IMR-90 (cell line): ENCODE data around the gene ANKMY2. TPM values are rescaled to one million over a fixed set of nuclear protein-coding genes. Genes with fewer than 3 reads are reported as not detected.
A peak's percentile ranks its signal among the peaks of the same experiment; 100 is the strongest.

Source experiments
- ATAC-seq: fragments of 200-7000 bp; cut with Tn5 transposase; 2 replicates; pipeline ENCODE4 v1.9.1; 2020; ENCODE audit warnings: low read depth, mild to moderate bottlenecking, moderate library complexity
- BruUV-seq: library from RNA; stranded (reverse); fragments of 400-500 nt; replicated peaks from 2 replicates; lab custom pipeline; 2021; lab: Mats Ljungman, UMichigan
- CTCF ChIA-PET: fragments of 300-600 bp; formaldehyde crosslinking; extraction: SDS; loops from one replicate; lab custom pipeline; 2021; ENCODE audit warnings: antibody characterized with exemption; lab: Yijun Ruan, JAX
- POLR2A ChIA-PET: fragments of 300-600 bp; sonication (Branson Sonifier 250); formaldehyde crosslinking; loops from one replicate; lab custom pipeline; 2022; ENCODE audit warnings: antibody characterized with exemption; ENCODE audit not compliant: unreplicated experiment; lab: Charles Lee
- DNase-seq: peaks from one replicate; pipeline ENCODE4 v3.0.0; 2013
- H2AFZ ChIP-seq: replicated peaks from 2 replicates; pipeline ENCODE3; 2013; ENCODE audit warnings: low read length, mild to moderate bottlenecking; ENCODE audit not compliant: poor library complexity
- H2AK5ac ChIP-seq: 2 replicates; pipeline ENCODE4 v1.6.1; 2013; ENCODE audit warnings: low read depth, low read length, inconsistent platforms
- H2AK9ac ChIP-seq: replicated peaks from 2 replicates; pipeline ENCODE3; 2013; ENCODE audit warnings: mild to moderate bottlenecking, low read depth, low read length, moderate library complexity; ENCODE audit not compliant: poor library complexity
- H2BK120ac ChIP-seq: 2 replicates; pipeline ENCODE4 v1.6.1; 2013; ENCODE audit warnings: low read depth, low read length, inconsistent platforms
- H2BK15ac ChIP-seq: 3 replicates; pipeline ENCODE4 v1.6.1; 2013; ENCODE audit warnings: low read depth, low read length, inconsistent platforms
- H2BK20ac ChIP-seq: 2 replicates; pipeline ENCODE4 v1.6.1; 2013; ENCODE audit warnings: low read depth, mild to moderate bottlenecking, inconsistent platforms, low read length, moderate library complexity
- H2BK5ac ChIP-seq: 2 replicates; pipeline ENCODE4 v1.6.1; 2013; ENCODE audit warnings: mild to moderate bottlenecking, low read depth, low read length, inconsistent platforms; ENCODE audit not compliant: poor library complexity, severe bottlenecking
- H3K14ac ChIP-seq: replicated peaks from 2 replicates; pipeline ENCODE4 v1.6.1; 2013; ENCODE audit warnings: low read depth, low read length, inconsistent platforms
- H3K18ac ChIP-seq: 2 replicates; pipeline ENCODE4 v1.6.1; 2013; ENCODE audit warnings: low read depth, low read length, control low read depth
- H3K23ac ChIP-seq: 2 replicates; pipeline ENCODE4 v1.6.1; 2013; ENCODE audit warnings: low read depth, low read length, inconsistent platforms
- H3K27ac ChIP-seq: 2 replicates; pipeline ENCODE4 v1.5.1; 2013; ENCODE audit warnings: mild to moderate bottlenecking, control low read depth, low read length; ENCODE audit not compliant: insufficient read depth
- H3K27me3 ChIP-seq: 2 replicates; pipeline ENCODE4 v1.6.1; 2013; ENCODE audit warnings: low read length; ENCODE audit not compliant: control insufficient read depth, insufficient read depth
- H3K36me3 ChIP-seq: 2 replicates; pipeline ENCODE4 v1.6.1; 2013; ENCODE audit warnings: low read length, mixed read lengths; ENCODE audit not compliant: control insufficient read depth, insufficient read depth
- H3K4ac ChIP-seq: 2 replicates; pipeline ENCODE4 v1.6.1; 2013; ENCODE audit warnings: low read depth, low read length, inconsistent platforms
- H3K4me1 ChIP-seq: 2 replicates; pipeline ENCODE4 v1.6.1; 2013; ENCODE audit warnings: low read length, mixed read lengths; ENCODE audit not compliant: control insufficient read depth, insufficient read depth
- H3K4me2 ChIP-seq: 2 replicates; pipeline ENCODE4 v1.6.1; 2013; ENCODE audit warnings: low read depth, mild to moderate bottlenecking, control low read depth, low read length, moderate library complexity
- H3K4me3 ChIP-seq: 2 replicates; pipeline ENCODE4 v1.5.1; 2013; ENCODE audit warnings: low read depth, mild to moderate bottlenecking, control low read depth, low read length, moderate library complexity; ENCODE audit not compliant: insufficient read depth
- H3K56ac ChIP-seq: 2 replicates; pipeline ENCODE4 v1.6.1; 2013; ENCODE audit warnings: low read length, inconsistent platforms; ENCODE audit not compliant: insufficient read depth; ENCODE audit errors: extremely low read depth
- H3K79me1 ChIP-seq, 2 experiments: 2 replicates each; pipeline ENCODE4 v1.6.1; 2013; ENCODE audit warnings: low read length in 2 of 2, inconsistent platforms in 1 of 2, low read depth in 1 of 2
- H3K9ac ChIP-seq: 2 replicates; pipeline ENCODE4 v1.6.1; 2013; ENCODE audit warnings: low read depth, low read length, control low read depth
- H3K9me1 ChIP-seq: 2 replicates; pipeline ENCODE4 v1.6.1; 2013; ENCODE audit warnings: low read length, inconsistent platforms; ENCODE audit not compliant: insufficient read depth
- H3K9me3 ChIP-seq: 2 replicates; pipeline ENCODE4 v1.6.1; 2013; ENCODE audit warnings: low read length; ENCODE audit not compliant: control insufficient read depth, insufficient read depth
- H4K20me1 ChIP-seq: 2 replicates; pipeline ENCODE4 v1.6.1; 2013; ENCODE audit warnings: low read length, inconsistent platforms; ENCODE audit not compliant: insufficient read depth
- H4K5ac ChIP-seq: 2 replicates; pipeline ENCODE4 v1.6.1; 2013; ENCODE audit warnings: mild to moderate bottlenecking, low read depth, low read length, control low read depth
- H4K8ac ChIP-seq, 2 experiments: 2 replicates each; pipeline ENCODE4 v1.6.1; 2013; ENCODE audit warnings: low read depth in 2 of 2, low read length in 2 of 2, control low read depth in 1 of 2, inconsistent platforms in 1 of 2
- H4K91ac ChIP-seq: 2 replicates; pipeline ENCODE4 v1.6.1; 2013; ENCODE audit warnings: low read depth, low read length, inconsistent platforms; ENCODE audit not compliant: insufficient read depth
- BHLHE40 ChIP-seq: fragments of 150-350 bp; IDR thresholded peaks from 2 replicates; pipeline ENCODE4 v1.6.1; 2016; ENCODE audit warnings: mild to moderate bottlenecking, low read depth, low read length
- MXI1 ChIP-seq: IDR thresholded peaks from 2 replicates; pipeline ENCODE4 v1.6.1; 2012; ENCODE audit warnings: low read depth, mild to moderate bottlenecking, low read length, moderate library complexity, borderline replicate concordance
- WGBS, 2 experiments: methylation state at CpG; one replicate each; pipeline versions ENCODE4 v1.1.5 to v1.1.7; 2013; ENCODE audit warnings: missing lambda C conversion rate in 2 of 2; ENCODE audit not compliant: insufficient read length in 1 of 2; ENCODE audit errors: extremely low coverage in 2 of 2; 5-methylcytosine and 5-hydroxymethylcytosine counted together
- dilution Hi-C: fragments of 300-500 bp; cut with HindIII; formaldehyde crosslinking; loops from one replicate; pipeline ENCODE4 v1.14.3; 2018; ENCODE audit warnings: low sequenced_read_pairs; ENCODE audit not compliant: unreplicated experiment
- in situ Hi-C: fragments of 300-500 bp; cut with MboI; formaldehyde crosslinking; loops from 3 replicates; pipeline ENCODE4 v1.14.3; 2019; ENCODE audit warnings: low sequenced_read_pairs, inconsistent platforms, mixed read lengths
- intact Hi-C: fragments of 100-400 bp; cut with micrococcal nuclease; formaldehyde crosslinking; loops from 2 replicates; pipeline ENCODE4 v1.10.0; 2022
- polyA plus RNA-seq, 3 experiments: library from polyadenylated mRNA; depleted of rRNA; stranded (reverse); fragments of >200 nt; gene quantifications; 2 replicates each; pipeline ENCODE4 v1.2.3, GENCODE V29; 2012; ENCODE audit warnings: low replicate concordance in 1 of 3
- total RNA-seq: library from RNA; depleted of rRNA; stranded (reverse); fragments of >200 nt; gene quantifications from 2 replicates; pipeline ENCODE4 v1.2.3, GENCODE V29; 2012

ANKMY2 gene
- total and polyA plus RNA-seq, 2 of the 4 experiments (the other 2 are of a cell fraction) = 19.5 to 41.9 TPM

DNA sequence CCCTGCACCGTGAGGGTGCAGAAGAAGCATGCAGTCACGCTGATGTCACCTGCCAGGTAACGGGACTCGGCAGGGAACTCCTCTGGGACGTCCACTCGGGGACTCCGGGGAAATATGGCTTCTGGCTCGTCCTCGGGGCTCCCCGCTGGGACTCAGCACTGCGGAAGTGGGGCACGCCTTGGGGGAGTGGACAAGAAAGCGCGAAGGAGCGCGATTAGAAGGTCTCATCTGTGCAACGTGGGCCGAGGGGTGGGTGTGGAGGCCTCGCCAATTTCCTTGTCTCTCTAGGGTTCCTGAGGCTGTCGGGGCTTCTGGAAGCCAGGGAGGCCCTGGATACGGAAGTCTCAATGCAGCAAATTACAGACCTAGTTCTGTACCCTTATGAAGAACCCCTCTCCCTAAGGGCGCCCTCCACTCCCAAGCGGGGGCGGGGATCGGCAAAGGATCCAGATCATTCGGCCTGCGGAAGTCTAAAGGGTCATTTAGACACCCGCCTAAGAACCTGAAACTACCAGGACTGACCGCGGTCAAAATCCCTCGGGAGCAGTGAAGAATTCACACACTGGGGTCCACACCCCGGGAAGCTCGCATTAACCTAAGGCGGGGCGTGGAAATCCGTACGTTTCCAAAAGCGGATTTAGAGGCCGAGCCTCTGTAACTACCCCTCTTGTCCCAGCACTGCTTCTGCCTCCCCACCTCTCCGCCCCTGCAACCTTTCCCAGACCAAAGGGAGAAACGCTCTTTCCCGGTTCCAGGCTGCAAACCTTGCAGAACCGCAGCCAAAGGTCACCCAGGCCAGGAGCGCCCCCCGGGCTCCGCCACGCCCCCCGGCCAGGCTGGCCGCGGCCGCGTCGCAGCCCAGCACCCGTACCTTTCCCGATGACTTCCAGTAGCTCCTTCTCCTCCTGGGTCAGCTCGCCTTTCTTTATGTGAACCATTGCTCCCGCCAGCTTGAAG lies 640 bp downstream of the ANKMY2 start:
- no TSS peak for BruUV-seq

More for the DNA sequence above, 640 bp downstream of the ANKMY2 start:
- H3K9ac ChIP-seq = peak overlapping the region; percentile 88
- peak; percentile 34 for ATAC-seq
- peak overlapping the region; percentile 81 for H3K27ac ChIP-seq
- H3K14ac ChIP-seq = peak overlapping the region; percentile 89
- H2BK5ac ChIP-seq = peak overlapping the region; percentile 79
- in situ Hi-C loops = no loop called here
- peak overlapping the region; percentile 73 for H3K23ac ChIP-seq
- H3K4me3 ChIP-seq = peak overlapping the region; percentile 69
- H3K4ac ChIP-seq = peak overlapping the region; percentile 33
- peak overlapping the region; percentile 75 for H2AK9ac ChIP-seq
- ChIA-PET POLR2A (interaction anchor here (0.6 kb wide), 1 partner anchor 10 kb away, joined by 3 read pairs; no protein-coding TSS in a partner anchor), CTCF (interaction anchor here (0.8 kb wide), 1 partner anchor 469 kb away, joined by 3 read pairs; no protein-coding TSS in a partner anchor)
- H4K5ac ChIP-seq = peak overlapping the region; percentile 87
- H2BK20ac ChIP-seq = no peak overlapping the region
- H3K18ac ChIP-seq = peak overlapping the region; percentile 80
- dilution Hi-C loops = no loop called here
- DNase-seq = peak; percentile 47
- peak overlapping the region; percentile 52; the same call in 1 of the 3 replicates for H2BK15ac ChIP-seq
- no peaks in the 10 kb centered on the region for H3K27me3 ChIP-seq
- intact Hi-C loops = loop anchor here (2.0 to 5.0 kb wide), 3 partner anchors 40 to 272 kb away; partner anchors contain the start of gene AGR2
- H2AK5ac ChIP-seq = peak overlapping the region; percentile 36
- H3K56ac ChIP-seq = peak overlapping the region; percentile 74
- 0 out of 2 replicates have a peak, but pooled peaks cover 10% of the 10 kb centered on the region for H3K9me1 ChIP-seq
- TF ChIP-seq MXI1 (peak; percentile 83; the same call in 1 of the 2 replicates), BHLHE40 (no peak)
- peak overlapping the region; percentile 69 to 91; a peak in 3 of 4 replicates for H4K8ac ChIP-seq
- H2BK120ac ChIP-seq = peak overlapping the region; percentile 50; the same call in 1 of the 2 replicates
- no peaks in the 10 kb centered on the region for H3K9me3 ChIP-seq
- WGBS, 2 experiments = 0% methylated on average over 7 of the region's 57 CpGs; no CpG with 5 or more reads in 1 of the 2 experiments
- H2AFZ ChIP-seq = peak overlapping the region; percentile 90
- H3K4me2 ChIP-seq = peak overlapping the region; percentile 96
- H4K20me1 ChIP-seq = peaks cover 14% of the 10 kb centered on the region; the same call in 1 of the 2 replicates
- H3K4me1 ChIP-seq = peaks cover 6% of the 10 kb centered on the region
- H4K91ac ChIP-seq = peak overlapping the region; percentile 89
- peaks cover 20 to 58% of the 10 kb centered on the region in 2 experiments for H3K79me1 ChIP-seq
- no peaks in the 10 kb centered on the region for H3K36me3 ChIP-seq
